T47D (cell line): Measurements from ENCODE around the gene EXOC4.

Experiments
- DNase-seq, 2 experiments: peaks; one replicate each; pipeline versions ENCODE4 v3.0.0 to v3.0.0-alpha.2; 2011 to 2012; ENCODE audit warnings: low read depth in 1 of 2, low spot score in 1 of 2
- JUND ChIP-seq: IDR thresholded peaks from 2 replicates; pipeline ENCODE4 v1.6.1; 2012; ENCODE audit warnings: low read depth
- in situ Hi-C: cut with HindIII; loops from 2 replicates; pipeline ENCODE4 v1.10.0; 2016; ENCODE audit warnings: low sequenced_read_pairs, low pct_unique_long_range_greater_than_20kb

The EXOC4 gene

GRCh38 chr7:134042307-134042706 lies 789.4 kb downstream of the EXOC4 start:
- DNase-seq, result no peak
- no peak for TF ChIP-seq JUND
- in situ Hi-C loops, result no loop called here

DNA sequence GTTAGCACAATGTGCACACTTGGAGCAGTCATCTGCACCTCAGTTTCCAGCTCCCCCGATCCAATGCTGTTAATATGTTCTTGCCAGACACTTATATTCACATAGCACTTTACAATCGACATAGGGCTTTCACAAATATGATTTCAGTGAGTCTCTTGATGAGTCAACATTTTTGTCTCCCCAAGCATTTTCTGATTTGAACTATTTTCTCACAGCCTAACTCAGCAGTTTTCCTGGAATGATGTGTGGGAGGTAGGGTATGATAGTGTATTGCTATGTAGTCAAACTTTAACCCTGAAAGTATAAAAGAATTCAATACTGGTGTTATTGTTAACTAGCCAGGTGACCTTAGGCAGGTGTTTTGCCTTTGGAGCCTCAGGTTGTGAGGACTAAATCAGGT lies 791.8 kb downstream of the EXOC4 start:
- in situ Hi-C loops, result no loop called here
- no peak for DNase-seq

DNA sequence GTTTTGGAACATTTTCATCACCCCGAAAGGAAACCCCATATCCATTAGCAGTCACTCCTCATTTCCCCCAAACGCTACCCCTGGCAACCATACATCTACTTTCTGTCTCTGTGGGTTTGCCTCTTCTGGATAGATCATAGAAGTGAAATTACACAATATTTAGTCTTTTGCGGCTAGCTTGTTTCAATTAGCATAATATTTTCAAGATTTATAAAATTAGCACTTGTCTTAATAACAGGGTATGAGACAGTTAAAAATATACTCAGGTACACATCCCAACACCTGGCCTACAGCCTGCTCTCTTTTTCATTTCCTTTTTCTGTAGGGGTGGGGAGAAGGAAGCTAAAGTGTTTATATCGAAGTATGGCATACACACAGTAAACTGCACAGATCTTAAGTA lies 792.8 kb downstream of the EXOC4 start:
- in situ Hi-C loops, result no loop called here

More for the DNA sequence above, 791.8 kb downstream of the EXOC4 start:
- no peak for TF ChIP-seq JUND

GRCh38 chr7:134046594-134047128 lies 793.8 kb downstream of the EXOC4 start:
- no peak for DNase-seq
- no peak for TF ChIP-seq JUND
- in situ Hi-C loops, result no loop called here

More for the DNA sequence above, 792.8 kb downstream of the EXOC4 start:
- no peak for DNase-seq
- no peak for TF ChIP-seq JUND

- TF ChIP-seq JUND, result no peak
- in situ Hi-C loops, result no loop called here
- peak in 1 of 2 experiments; percentile 39 for DNase-seq
Measured at GRCh38 chr7:134047675-134048074, 794.8 kb downstream of the EXOC4 start.

DNA sequence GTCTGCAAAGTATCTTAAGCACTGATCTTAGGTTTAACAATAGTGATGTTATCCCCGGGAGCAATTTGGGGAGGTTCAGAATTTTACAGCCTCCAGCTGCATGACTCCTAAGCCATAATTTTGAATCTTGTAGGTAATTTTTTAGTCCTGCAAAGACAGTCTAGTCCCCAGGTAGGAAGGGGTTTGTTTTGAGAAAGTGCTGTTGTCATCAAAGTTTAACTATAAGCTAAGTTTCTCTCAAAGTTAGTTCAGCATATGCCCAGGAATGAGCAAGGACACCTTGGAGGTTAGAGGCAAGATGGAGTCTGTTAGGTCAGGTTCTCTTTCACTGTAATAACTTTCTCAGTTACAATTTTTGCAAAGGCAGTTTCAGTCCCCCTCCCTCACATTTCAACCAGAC lies 795.3 kb downstream of the EXOC4 start:
- no peak for TF ChIP-seq JUND
- in situ Hi-C loops, result no loop called here
- no peak for DNase-seq

- TF ChIP-seq JUND, result no peak
- DNase-seq, result no peak
- in situ Hi-C loops, result no loop called here
Measured at GRCh38 chr7:134051020-134051419, 798.1 kb downstream of the EXOC4 start.

DNA sequence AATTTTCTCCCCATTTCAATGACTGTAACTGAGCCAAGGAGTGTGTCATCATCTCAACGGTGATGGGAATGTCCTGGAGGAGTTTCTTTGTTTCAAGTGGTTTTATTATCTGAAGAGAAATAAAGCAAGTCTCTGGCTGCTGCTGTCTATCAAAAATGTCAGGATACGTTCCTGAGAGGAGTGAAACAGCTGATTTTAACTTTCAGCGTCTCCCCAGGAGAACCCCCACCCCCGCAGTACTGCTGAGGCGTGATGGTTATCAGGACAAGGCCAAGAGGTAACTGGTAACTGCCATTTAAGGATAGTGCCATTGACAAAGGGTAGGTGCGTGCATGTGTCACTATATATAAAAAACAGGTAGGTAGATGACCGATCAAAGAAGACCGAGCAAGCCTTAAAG lies 803.9 kb downstream of the EXOC4 start:
- in situ Hi-C loops, result no loop called here
- DNase-seq, result no peak
- no peak for TF ChIP-seq JUND

GRCh38 chr7:134058521-134058920 lies 805.6 kb downstream of the EXOC4 start:
- in situ Hi-C loops, result no loop called here
- TF ChIP-seq JUND, result no peak
- DNase-seq, result no peak

- in situ Hi-C loops, result no loop called here
Measured at GRCh38 chr7:134058980-134059379, 806.1 kb downstream of the EXOC4 start.

GRCh38 chr7:134059921-134060320 lies 807.0 kb downstream of the EXOC4 start:
- DNase-seq, result no peak
- in situ Hi-C loops, result no loop called here
- no peak for TF ChIP-seq JUND

More at GRCh38 chr7:134058980-134059379, 806.1 kb downstream of the EXOC4 start:
- peak in 1 of 2 experiments; percentile 18 for DNase-seq
- TF ChIP-seq JUND, result no peak

DNA sequence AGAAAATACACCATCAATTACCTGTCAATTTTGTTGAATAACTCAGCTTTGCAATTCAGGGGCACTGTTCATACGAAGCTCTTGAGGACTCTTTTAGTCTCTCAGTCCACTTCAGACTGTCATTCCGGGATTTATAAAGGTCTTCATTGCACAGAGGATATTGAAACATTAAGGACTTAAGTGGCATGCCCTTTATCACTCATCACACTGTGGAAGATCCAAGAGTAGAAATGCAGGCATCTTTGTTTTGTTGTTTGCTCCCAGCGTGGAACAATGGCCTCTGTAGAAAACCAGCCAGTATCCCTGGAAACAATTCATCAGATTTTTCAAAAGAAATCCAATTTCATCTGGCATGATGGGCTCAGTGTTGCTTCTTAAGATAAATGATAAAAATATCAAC lies 808.0 kb downstream of the EXOC4 start:
- in situ Hi-C loops, result no loop called here
- TF ChIP-seq JUND, result no peak
- no peak for DNase-seq

DNA sequence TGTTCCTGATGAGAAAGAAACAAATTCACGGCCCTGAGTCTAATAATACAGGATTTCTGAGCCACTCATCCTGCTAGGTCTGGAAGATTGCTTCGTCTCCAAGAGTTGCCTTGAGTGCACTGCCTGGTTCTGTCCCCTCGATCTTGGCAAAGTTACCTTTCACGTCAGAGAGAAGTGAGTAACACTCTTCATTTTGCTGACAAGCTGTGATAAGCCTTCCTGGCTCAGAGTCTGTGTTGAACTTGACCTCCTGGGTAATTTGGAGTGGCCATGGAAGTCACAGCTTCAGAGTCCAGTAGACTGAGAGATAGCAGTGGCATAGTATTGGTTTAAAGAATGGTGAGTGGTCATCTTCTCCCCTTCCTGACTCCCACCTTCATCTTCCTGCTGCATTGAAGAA lies 809.6 kb downstream of the EXOC4 start:
- in situ Hi-C loops, result no loop called here
- DNase-seq, result no peak
- TF ChIP-seq JUND, result no peak

- TF ChIP-seq JUND, result no peak
- no peak for DNase-seq
- in situ Hi-C loops, result no loop called here
Measured at GRCh38 chr7:134065415-134065814, 812.5 kb downstream of the EXOC4 start.
